HG02642 (cell line): ENCODE data around the gene SFMBT2.

Source experiments
- ATAC-seq: cut with Tn5 transposase; IDR thresholded peaks from one replicate; pipeline ENCODE4 v1.9.1; 2021; ENCODE audit warnings: mild to moderate bottlenecking; ENCODE audit not compliant: unreplicated experiment, poor library complexity

Gene SFMBT2

DNA sequence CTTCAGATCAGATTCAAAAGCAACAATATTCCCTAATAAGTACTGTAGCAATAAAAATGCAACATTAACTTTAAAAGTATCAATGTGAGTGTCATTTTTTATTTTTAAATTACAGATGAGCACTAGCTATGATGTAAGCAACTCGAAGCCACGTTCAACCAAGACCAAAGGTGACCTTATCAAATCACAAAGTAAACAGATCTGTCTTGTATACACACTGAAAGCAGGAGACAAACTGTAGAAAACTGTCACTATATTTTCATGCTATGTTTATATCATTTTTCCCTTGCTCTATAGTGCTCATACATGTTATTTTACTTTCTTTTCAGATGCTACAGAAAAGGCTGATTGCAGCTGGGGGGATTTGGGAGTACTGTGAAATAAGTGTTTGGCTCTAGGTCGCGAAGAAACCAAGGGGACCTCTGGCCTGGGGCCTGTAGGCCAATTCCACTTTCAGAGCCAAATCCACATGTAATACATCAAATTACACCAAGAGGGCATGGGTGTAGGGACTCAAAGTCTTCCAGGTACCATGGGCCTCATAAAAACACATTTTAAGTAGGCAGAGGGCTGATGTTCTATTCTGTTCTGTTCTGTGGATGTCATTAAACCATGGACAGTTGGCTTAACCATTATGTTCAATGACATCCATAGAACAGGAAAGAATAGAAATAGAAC is 245.2 kb downstream of the SFMBT2 start:
- ATAC-seq = no peak

DNA sequence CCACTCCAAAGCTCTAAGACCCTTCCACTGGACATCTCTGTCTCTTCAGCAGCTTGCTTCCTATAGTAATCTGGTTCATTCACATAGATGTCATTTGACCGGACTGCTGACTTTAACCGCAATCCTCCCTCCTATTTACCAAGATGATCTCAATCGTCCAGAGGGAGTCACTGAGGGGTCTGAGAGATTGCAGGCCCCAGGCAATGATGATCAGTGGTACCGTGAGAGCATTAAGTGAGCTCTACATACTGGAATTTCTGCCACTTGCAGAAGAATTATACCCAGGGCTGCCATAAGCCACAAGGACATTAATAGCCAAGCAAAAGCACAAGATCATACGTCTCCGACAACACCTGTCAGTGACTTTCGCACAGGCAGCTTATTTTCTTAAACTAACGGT is 245.9 kb downstream of the SFMBT2 start:
- ATAC-seq = no peak

DNA sequence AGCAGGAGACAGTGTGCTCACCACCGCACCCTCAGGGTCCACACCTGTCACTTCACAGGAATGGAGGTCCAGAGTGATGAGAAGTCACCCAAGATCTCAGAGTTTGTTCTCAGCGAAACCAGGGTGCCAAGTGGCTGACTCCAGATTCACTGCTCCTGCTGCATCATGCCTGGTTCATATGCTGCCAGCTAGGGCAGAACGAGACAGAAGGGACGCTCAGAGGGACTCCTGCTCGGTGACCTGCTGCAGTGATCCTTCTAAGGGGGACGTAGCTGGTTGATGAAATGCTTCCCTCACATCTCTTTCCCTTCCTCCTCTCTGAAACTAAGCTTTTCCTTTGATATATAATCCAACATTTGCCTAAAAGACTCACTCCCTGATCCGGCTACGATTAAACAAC is 248.5 kb downstream of the SFMBT2 start:
- no peak for ATAC-seq

DNA sequence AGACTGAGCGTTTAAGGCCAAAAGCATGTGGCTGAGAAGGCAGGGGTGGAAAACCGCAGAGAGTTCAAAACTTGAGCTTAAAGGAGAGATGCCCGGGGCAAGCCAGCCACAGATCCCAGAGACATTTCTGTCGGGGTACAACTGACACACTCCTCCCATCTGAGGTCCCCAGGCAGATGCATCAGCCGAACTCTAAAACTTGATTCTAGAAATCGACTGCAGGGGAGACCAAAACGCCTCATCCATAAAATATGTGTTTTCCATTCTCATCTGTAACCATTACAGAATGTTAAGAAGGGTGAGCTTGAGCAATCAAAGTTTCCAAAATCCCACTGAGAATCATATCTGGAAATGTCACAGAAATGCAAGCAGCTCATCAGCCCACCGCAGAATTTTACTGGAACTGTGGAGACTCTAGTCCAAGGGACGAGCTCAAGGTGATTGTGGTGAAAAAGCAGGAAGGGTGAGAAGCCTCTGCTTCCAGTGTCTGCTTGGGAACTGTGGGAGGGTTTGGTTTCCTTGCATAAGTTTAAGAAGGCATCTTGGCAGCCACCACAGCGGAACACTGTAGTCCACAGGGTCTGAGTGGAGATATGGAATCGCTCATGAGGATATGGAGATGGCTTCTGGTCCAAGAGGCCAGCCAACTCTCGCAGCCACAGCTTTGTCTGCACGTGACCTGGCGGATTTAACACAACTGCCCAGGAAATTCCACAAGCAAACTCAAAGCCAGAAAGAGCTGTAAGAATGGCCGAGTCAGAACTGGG is 249.2 kb downstream of the SFMBT2 start:
- no peak for ATAC-seq

DNA sequence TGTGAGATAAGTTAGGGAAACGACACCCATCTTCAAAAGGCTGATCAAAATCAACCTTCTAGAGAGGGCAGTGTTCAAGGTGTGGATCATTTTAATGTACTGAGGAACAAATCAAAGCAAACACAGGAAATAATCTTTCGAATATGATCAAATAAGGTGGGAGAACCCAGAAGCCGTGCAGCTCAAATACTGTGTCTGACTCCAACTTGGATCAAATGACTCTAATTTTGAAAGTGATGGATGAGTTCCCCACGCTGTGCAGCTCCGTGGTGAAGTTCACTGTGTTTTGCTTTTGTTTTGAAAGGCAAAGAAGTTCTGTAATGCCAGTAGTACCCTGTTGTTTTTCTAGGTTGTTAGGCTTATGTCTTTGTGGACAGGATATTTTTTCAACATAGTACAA is 250.9 kb downstream of the SFMBT2 start:
- ATAC-seq = no peak

DNA sequence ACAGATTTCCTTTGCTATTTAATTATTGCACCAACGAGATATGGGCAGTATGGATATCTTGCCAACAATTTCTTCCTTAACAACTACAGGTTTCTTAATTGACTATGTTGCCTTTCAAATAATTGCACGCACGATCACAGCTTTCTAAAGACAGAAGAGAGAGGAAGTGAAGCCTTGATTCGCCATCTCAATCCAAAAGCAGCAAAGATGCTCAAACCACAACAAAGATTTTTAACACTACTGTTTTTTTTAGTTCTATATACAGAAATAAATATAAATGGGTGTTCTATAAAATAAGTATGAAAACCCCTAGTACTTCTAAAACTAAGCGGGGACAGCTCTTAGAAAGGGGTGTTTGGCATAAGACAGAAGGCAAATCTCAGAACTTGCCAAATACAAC is 251.3 kb downstream of the SFMBT2 start:
- ATAC-seq = no peak

DNA sequence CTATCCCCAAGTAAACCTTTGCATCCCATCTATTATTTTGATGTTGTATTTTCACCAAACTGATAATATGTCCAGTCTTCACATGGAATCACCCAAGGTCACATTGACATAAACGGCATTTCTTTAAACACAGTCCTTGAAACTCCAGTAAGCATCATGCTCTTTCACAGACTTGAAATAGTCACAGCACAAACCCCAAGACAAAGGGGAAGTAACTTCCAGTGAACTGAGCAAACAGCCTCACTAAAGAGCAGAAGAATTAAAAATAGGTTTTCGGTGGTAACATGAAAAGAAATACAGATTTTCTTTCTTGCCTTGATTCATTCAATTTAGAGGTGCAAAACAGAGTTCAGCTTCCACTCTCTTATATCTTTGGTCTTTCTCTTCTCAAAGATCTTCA is 253.7 kb downstream of the SFMBT2 start:
- no peak for ATAC-seq

DNA sequence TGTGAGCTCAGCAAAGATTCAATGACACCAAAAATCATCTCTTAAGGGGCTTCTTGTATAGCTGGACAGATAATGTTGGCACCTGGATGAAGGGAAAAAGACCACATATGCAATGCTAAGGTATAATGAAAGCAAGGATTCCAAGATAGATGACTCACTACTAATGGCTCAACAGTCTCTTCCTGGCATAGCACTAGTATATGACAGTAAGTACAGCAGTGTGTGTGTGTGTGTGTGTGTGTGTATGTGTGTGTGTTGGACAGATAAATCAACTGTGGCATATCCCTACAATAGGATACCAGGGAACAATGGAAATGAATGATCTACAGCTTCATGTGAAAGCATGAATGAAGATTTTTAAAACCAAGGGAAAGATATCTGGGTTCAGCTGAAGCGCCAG is 257.1 kb downstream of the SFMBT2 start:
- ATAC-seq = no peak

DNA sequence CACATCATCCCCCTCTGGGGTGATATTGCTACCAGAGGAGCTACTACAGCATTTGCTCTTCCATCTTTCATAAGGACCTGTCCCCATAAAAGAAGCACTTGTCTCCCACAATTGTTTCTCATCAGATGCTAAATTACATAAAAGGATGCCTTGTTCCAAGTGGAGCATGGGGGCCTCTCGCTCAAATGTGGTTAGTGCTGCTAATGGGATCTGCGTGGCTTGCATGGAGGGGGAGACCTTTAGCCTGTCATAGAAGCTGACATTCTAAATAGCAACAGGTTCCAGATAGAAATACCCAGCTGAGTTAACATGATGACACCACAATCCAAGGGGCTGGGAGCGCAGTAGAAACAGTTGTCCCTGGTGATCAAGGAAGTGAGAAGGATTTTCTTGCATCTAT is 257.9 kb downstream of the SFMBT2 start:
- no peak for ATAC-seq

DNA sequence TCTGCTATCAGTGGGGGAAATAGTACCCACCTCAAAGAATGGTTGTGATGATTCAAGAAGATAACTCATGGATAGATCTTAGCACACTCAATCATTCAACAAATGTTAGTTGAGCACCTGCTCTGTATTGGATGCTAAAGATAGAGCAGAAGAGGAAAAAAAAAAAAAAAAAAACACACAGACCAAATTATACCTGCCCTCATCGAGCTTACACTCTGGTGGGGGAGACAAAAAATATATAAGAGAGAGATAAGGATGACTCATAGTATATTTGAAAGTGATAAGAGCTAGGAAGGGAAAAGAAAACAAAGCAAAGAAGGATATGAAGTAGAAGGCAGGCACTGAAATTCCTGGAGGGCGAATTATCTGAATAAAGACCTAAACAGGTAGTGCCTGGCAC is 258.5 kb downstream of the SFMBT2 start:
- no peak for ATAC-seq

DNA sequence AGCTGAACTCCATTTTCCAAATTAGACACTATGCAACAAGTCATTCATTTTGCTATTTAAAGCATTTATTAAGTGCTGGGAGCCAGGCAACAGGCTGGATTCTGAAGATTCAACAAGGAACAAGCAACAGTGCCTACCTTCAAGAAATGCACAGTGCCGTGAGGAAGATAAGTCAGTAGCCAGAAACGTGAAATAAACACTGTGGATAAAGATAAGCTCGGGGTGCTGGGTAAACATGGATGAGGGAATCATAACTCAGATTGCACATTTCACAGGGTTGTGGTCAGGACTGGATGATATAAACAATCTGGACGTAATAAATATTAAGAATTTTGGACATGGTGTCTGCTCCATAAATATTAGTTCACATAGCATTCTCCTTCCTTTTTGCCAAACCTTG is 259.3 kb downstream of the SFMBT2 start:
- ATAC-seq = no peak

DNA sequence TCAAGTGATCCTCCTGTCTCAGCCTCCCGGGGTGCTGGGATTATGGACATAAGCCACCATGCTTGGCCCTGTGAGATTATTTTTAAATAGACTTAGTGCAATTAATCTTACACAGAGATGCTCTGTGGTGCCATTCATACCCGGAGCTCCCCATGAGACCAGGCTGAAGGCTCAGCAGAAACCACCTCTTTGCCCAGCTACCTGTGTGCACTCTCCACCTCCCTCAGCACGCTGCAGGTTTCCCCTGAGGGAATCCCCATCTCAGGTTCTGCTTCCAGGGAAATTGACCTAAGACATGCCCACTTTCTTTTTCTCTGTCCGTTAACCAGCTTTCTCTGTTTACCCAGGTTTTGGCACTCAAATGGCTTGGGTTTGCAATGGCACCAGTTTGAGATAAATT is 260.5 kb downstream of the SFMBT2 start:
- no peak for ATAC-seq

DNA sequence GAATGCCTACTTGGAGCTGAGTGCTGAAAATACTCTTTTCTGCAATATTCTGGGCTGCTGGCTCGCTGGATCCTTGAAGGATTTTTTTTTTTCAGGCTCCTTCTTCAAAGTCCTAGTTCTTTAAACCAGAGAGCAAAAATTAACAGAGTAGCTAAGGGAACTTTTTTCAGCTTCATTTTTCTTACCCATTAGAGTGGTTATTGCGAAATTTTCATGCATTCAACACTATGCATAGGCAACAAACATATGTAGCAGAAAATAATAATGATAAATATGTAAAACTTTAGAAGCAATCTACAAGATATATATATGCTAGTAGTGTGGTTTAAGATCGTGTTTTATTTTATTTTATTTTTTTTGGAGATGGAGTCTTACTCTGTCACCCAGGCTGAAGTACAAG is 264.6 kb downstream of the SFMBT2 start:
- ATAC-seq = no peak

DNA sequence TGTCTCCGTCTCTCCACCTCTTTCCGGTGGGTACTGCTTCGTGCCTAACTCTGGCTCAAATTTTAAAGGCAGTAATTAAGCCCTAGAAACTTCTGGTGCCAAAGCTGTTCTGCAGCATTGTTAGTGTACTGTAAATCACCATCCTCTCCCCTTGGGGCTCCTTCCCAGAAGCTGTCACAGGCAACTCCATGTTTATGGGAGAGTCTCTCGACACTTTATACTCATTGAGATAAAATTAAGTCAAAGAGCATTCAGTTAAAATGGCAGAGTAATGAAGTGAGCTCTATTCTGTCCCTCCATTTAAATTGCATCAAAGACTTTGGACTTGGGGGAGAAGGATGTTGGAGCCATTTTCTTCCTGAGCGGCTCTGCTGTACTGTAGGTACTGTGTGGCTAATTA is 274.8 kb downstream of the SFMBT2 start:
- no peak for ATAC-seq

DNA sequence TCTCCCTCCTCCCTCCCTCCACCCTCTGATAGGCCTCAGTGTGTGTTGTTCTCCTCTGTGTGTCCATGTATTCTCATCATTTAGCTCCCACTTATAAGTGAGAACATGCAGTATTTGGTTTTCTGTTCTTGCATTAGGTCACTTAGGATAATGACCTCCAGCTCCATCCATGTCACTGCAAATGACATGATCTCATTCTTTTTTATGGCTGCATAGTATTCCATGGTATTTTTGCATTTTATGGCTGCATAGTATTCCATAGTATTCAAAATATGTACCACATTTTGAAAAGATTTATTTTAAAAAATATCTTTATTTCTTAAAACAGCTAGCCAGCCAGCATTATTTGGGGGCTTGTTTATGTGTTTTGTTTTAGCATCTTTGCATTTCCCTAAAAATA is 275.6 kb downstream of the SFMBT2 start:
- no peak for ATAC-seq

DNA sequence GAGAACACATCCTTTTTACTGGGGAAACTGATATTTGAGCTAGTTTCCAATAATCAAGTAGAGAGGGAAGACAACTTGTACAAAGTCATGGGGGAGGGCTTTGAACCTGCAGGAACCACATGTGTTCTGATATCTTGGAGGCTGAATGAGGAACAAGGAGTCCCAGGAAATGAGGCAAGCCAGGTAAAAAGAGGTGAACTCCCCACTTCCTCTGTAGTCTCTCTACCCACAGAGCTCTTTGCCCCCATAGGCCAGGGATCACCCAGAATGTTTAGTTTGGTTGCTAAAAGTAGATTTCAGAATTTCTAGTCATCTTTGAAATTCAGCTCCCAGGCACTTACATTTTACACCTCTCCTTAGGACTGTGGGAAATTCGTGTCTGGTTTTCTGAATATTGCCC is 276.4 kb downstream of the SFMBT2 start:
- ATAC-seq = no peak

DNA sequence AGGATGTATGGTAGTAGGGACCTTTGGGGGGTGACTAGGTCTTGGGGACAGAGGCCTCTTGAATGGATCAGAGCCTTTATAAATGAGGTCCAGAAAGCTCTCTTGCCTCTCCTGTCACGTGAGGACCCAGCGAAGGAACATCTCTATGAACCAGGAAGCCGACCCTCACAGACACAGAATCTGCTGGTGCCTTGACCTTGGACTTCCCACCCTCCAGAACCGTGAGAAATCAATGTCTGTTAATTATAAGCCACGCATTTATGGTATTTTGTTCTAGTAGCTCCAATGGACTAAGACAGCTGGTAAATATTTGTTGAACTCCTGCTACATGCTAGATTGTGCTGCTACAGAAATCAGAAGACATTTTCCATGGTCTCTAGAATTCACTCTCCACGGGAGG is 276.9 kb downstream of the SFMBT2 start:
- no peak for ATAC-seq

DNA sequence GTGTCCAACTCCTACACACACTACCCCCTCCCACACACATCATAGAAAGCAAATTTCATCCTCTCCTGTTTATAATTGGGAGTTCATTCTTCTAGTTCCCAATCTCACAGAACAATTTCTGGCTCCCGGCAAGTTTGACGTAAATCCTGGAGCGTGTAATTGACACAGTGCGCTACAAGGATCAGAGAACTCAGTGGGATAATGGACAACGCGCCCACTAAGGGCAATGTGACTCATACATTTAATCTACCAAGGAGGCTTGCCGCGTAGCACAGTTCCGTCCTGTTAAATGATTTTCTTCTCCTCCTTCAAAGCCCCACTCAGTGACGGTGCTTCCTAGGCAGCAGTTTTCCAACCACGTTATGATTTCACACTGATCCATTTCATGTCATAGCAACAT is 277.6 kb downstream of the SFMBT2 start:
- no peak for ATAC-seq

DNA sequence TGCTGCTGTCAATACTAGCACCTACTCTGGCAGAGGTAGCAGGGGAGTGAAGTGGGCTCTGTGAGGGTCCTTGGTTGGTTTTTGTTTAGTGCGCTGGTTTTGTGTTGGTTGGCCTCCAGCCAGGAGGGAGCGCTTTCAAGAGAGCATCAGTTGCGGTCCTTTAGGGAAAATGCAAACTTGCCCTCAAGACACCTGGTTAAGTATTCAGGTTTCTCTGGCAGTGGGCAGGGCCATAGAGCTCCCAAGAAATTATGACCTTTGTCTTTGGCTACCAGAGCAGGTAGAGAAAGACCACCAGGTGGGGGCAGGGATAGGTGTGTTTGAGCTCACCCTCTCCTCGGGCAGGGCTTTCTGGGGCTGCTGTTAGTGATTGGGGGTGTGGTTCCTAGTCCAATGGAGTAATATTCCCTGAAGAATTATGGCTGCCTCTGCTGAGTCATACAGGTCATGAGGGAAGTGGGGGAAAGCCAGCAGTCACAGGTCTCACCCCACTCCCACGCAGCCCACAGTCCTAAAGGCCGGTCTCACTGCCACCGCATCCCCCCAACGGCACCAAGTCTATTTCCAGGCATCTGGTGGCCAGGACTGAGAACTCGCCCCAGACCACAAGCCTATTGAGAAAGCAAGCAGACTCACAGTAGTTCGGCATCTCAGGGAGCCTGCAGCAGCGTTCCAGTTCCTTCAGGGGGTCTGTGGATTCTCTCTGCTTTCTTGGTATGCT is 280.5 kb downstream of the SFMBT2 start:
- no peak for ATAC-seq

DNA sequence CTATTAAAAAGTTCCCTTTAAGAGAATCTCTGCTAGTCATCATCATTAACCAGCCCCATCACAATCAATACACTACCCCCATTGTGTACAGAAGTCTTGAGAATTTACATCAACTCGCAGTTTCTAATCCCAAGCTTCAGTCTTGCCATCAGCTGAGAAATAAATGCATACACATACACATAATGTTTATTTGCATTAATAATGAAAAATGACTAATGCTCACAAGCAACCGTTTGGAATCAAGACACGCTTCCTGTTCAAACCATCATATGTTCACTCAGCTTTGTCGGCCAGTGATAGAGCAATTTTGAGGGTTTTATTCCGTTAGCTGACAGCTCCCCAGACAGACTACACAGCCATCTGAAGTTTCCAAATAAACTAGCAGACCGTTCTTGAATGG is 287.1 kb downstream of the SFMBT2 start:
- no peak for ATAC-seq

DNA sequence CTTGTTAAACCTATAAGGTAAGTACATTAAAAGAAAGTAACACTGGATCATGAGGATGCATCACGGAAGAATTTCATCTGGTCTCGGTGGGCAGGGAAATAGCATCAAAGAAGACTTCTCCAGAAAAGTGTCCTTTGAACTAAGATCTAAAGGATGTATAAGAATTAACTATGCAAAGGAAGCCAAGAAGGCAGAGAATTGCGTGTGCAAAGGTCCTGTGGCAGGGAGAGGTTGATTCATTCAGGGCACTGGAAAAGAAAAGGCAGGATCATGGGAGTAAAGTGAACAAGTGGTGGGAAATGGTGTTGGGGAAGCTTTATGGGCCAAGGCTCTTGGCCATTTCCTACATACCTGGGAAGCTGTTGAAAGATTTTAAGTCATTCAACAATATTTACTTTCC is 288.3 kb downstream of the SFMBT2 start:
- ATAC-seq = no peak
